Measurements from ENCODE around the gene WSB1.

DNA sequence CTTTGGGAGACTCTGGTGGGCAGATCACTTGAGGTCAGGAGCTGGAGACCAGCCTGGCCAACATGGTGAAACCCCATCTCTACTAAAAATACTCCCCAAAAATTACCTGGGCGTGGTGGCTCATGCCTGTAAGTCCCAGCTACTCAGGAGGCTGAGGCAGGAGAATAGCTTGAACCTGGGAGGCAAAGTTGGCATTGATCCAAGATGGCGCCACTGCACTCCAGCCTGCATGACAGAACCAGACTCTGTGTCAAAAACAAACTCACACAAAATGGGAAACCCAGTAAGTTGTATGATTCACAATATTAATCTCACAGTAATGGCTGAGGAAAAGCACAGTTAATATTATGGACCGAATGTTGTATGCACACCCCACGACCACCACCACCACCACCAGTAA is 24.3 kb downstream of the WSB1 start:
- TF ChIP-seq ZNF132 (tag by site-specific recombination; IDR thresholded peaks at IDR 0.05; ENCODE audit: borderline replicate concordance), result no peak
- TF ChIP-seq KLF9 (tag by site-specific recombination; IDR thresholded peaks at IDR 0.05; ENCODE audit: low read depth), result no peak
- no peak for TF ChIP-seq KLF16 (tag by site-specific recombination; IDR thresholded peaks at IDR 0.05)

Data from HEK293 (cell line).